ENCODE results near the gene HK1. TPM values are rescaled to one million over a fixed set of nuclear protein-coding genes. Genes with fewer than 3 reads are reported as not detected.
A peak's percentile ranks its signal among the peaks of the same experiment; 100 is the strongest.

The HK1 gene
- polyA plus RNA-seq, 1 donor: 19.3 TPM

DNA sequence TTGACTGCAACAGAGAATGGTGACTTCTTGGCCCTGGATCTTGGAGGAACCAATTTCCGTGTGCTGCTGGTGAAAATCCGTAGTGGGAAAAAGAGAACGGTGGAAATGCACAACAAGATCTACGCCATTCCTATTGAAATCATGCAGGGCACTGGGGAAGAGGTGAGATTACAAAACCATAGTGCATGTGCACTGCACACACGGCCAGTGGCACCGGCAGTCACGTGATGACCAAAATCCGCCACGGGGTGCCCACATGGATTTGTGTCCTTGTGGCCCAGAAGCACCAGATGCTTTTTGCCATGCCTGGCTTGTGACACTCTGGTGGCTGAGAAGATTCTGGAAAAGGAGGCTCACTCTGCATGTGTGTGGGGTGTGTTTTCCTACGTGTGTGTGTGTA lies 106.0 kb downstream of the HK1 start:
- Histone ChIP-seq H3K27me3 (ENCODE audit: control insufficient read depth, insufficient read depth, low read length) (no peaks in the 10 kb centered on the region), H3K4me1 (ENCODE audit: control insufficient read depth, insufficient read depth, low read length) (no peaks in the 10 kb centered on the region), H3K4me3 (ENCODE audit: low read length) (no peak overlapping the region), H3K36me3 (ENCODE audit: control insufficient read depth, insufficient read depth, low read length) (peaks cover 23% of the 10 kb centered on the region), H3K9me3 (ENCODE audit: control insufficient read depth, low read depth, low read length) (no peaks in the 10 kb centered on the region), H3K27ac (ENCODE audit: low read length) (no peak overlapping the region)
- DNase-seq: no peak
- 100% methylated on average over 1 of the region's 10 CpGs for WGBS (ENCODE audit: insufficient coverage, low lambda C conversion rate)

GRCh38 chr10:69385454-69386350 lies 107.4 kb downstream of the HK1 start:
- DNase-seq: no peak
- H3K27me3 ChIP-seq (ENCODE audit: control insufficient read depth, insufficient read depth, low read length): no peaks in the 10 kb centered on the region
- no CpG with 5 or more reads among the region's 11 CpGs for WGBS (ENCODE audit: insufficient coverage, low lambda C conversion rate)
- no peak overlapping the region for H3K4me3 ChIP-seq (ENCODE audit: low read length)
- H3K27ac ChIP-seq (ENCODE audit: low read length): no peak overlapping the region
- peaks cover 17% of the 10 kb centered on the region for H3K36me3 ChIP-seq (ENCODE audit: control insufficient read depth, insufficient read depth, low read length)
- H3K4me1 ChIP-seq (ENCODE audit: control insufficient read depth, insufficient read depth, low read length): no peaks in the 10 kb centered on the region
- no peaks in the 10 kb centered on the region for H3K9me3 ChIP-seq (ENCODE audit: control insufficient read depth, low read depth, low read length)

GRCh38 chr10:69387500-69387899 lies 109.2 kb downstream of the HK1 start:
- Histone ChIP-seq H3K4me1 (ENCODE audit: control insufficient read depth, insufficient read depth, low read length) (peaks cover 2% of the 10 kb centered on the region), H3K9me3 (ENCODE audit: control insufficient read depth, low read depth, low read length) (no peaks in the 10 kb centered on the region), H3K4me3 (ENCODE audit: low read length) (no peak overlapping the region), H3K27ac (ENCODE audit: low read length) (no peak overlapping the region), H3K27me3 (ENCODE audit: control insufficient read depth, insufficient read depth, low read length) (no peaks in the 10 kb centered on the region), H3K36me3 (ENCODE audit: control insufficient read depth, insufficient read depth, low read length) (peaks cover 16% of the 10 kb centered on the region)
- DNase-seq: no peak
- WGBS (ENCODE audit: insufficient coverage, low lambda C conversion rate): no CpG with 5 or more reads among the region's 3 CpGs

DNA sequence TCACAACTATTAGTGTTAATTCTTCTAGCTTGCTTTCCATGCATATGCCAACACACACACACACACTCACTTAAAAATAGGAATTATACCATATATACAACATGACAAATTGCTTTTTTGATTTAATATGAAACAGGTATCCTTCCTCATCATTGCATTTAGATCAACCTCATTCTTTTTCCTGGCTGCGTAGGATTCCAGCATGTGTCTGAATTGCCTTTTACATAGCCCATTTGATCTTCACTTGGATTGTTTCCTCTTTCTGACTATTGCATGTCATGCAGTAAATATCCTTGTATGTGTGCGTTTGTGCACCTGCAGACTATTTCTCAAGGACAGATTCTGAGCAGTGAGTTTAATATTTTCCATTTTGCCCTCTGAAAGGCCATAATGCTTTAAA lies 110.2 kb downstream of the HK1 start:
- H3K4me1 ChIP-seq (ENCODE audit: control insufficient read depth, insufficient read depth, low read length): peaks cover 2% of the 10 kb centered on the region
- H3K4me3 ChIP-seq (ENCODE audit: low read length): no peak overlapping the region
- no peak for DNase-seq
- peaks cover 13% of the 10 kb centered on the region for H3K36me3 ChIP-seq (ENCODE audit: control insufficient read depth, insufficient read depth, low read length)
- WGBS (ENCODE audit: insufficient coverage, low lambda C conversion rate): 100% methylated on average over 1 of the region's 2 CpGs
- H3K27ac ChIP-seq (ENCODE audit: low read length): no peak overlapping the region
- H3K9me3 ChIP-seq (ENCODE audit: control insufficient read depth, low read depth, low read length): no peaks in the 10 kb centered on the region
- H3K27me3 ChIP-seq (ENCODE audit: control insufficient read depth, insufficient read depth, low read length): no peaks in the 10 kb centered on the region

DNA sequence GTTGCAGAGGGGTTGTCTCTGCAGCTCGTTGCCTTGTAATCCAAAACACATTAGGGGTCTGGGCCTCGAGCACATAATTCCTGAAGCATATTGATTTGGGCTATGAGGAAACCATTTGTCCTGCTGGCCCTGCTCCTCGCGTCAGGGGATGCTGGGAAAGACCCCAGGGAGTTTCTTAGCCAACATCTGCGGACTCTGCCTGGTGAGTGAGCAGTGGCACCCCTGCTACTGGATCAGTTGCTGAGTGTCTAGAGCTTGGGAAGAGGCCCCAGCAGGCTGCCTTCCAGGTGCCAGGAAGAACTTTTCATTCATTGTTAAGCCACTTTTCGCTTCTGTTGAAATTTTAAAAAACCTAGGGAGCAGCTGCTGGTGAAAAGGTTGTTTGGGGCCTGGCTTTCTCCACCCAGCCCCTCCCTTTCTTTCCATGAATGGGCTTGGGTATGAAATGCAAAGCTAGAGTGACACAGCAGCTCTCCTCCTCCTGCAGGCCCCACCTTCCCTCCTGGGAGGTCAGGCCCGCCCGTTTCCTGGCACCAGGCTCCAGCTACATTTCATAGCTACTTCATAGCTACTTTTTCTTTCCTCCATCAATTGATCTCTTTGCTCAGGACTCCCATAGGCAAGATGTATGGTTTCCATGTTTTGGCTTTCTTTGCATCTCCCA lies 111.7 kb downstream of the HK1 start:
- 80% methylated on average over 1 of the region's 8 CpGs for WGBS (ENCODE audit: insufficient coverage, low lambda C conversion rate)
- Histone ChIP-seq H3K4me1 (ENCODE audit: control insufficient read depth, insufficient read depth, low read length) (peaks cover 2% of the 10 kb centered on the region), H3K27ac (ENCODE audit: low read length) (no peak overlapping the region), H3K36me3 (ENCODE audit: control insufficient read depth, insufficient read depth, low read length) (peaks cover 11% of the 10 kb centered on the region), H3K9me3 (ENCODE audit: control insufficient read depth, low read depth, low read length) (no peaks in the 10 kb centered on the region), H3K27me3 (ENCODE audit: control insufficient read depth, insufficient read depth, low read length) (no peaks in the 10 kb centered on the region), H3K4me3 (ENCODE audit: low read length) (no peak overlapping the region)
- no peak for DNase-seq

DNA sequence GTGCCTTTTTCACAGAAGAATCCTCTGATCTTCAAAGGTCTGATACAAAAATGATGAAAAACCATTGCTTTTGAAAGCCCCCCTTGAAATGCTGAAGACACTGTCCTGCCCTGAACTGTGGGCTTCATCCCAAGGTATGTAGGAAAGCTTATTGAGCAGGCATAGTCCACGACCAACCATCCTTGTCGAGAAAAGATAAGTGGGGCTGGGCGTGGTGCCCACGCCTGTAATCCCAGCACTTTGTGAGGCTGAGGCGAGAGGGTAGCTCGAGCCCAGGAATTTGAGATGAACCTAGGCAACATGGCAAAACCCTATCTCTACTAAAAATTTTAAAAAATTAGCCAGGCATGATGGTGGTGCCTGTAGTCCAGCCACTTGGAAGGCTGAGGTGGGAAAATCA lies 112.9 kb downstream of the HK1 start:
- H3K36me3 ChIP-seq (ENCODE audit: control insufficient read depth, insufficient read depth, low read length): peaks cover 10% of the 10 kb centered on the region
- no peaks in the 10 kb centered on the region for H3K27me3 ChIP-seq (ENCODE audit: control insufficient read depth, insufficient read depth, low read length)
- no CpG with 5 or more reads among the region's 6 CpGs for WGBS (ENCODE audit: insufficient coverage, low lambda C conversion rate)
- no peak overlapping the region for H3K4me3 ChIP-seq (ENCODE audit: low read length)
- H3K4me1 ChIP-seq (ENCODE audit: control insufficient read depth, insufficient read depth, low read length): peaks cover 2% of the 10 kb centered on the region
- DNase-seq: no peak
- H3K27ac ChIP-seq (ENCODE audit: low read length): no peak overlapping the region
- no peaks in the 10 kb centered on the region for H3K9me3 ChIP-seq (ENCODE audit: control insufficient read depth, low read depth, low read length)

DNA sequence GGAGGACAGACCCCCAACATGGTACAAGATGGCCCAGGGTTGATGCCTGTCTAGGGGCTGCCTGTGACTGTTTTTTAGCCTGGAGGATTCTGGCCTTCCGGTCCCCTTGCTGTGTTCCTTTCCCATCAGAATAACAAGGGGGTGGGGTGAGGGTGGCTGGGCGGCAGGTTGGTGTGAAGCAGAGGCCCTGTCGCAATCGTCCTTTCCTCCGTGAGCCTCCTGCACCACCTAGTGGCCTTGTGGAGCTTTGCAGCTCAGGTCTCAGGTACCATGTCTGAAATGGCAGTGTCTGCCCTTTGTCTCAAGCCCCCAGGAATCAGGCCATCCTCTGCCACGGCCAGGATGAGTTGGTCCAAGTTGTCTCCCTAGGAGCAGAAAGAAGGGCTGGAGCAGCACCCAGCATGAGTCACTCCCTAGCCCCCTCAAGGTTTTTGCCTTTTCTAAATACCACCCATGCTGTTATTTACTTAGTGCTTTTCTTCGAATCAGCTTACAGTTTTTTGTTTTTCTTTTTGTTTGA lies 114.2 kb downstream of the HK1 start:
- no CpG with 5 or more reads among the region's 7 CpGs for WGBS (ENCODE audit: insufficient coverage, low lambda C conversion rate)
- peaks cover 7% of the 10 kb centered on the region for H3K36me3 ChIP-seq (ENCODE audit: control insufficient read depth, insufficient read depth, low read length)

DNA sequence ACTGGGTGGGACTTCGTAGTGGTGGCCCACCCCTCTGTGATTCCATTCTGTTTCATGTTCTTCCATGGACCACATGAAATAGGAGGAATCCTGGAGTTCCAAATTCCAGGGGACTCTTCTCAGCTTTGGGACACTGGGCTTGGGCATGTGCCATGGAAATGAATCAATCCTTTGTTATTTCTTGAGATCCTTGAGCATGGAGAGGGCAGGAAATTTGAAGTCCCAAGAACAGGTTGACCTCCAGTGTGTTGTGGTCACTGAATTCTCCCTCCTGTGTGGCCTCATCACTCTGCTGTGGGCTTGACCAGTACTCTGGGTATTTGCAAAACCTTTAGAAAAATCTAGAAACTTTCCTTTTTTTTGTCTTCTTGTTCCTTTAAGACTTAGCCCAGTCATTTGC lies 115.7 kb downstream of the HK1 start:
- no CpG with 5 or more reads among the region's 1 CpG for WGBS (ENCODE audit: insufficient coverage, low lambda C conversion rate)
- H3K36me3 ChIP-seq (ENCODE audit: control insufficient read depth, insufficient read depth, low read length): peaks cover 10% of the 10 kb centered on the region

More for the DNA sequence above, 114.2 kb downstream of the HK1 start:
- Histone ChIP-seq H3K9me3 (ENCODE audit: control insufficient read depth, low read depth, low read length) (no peaks in the 10 kb centered on the region), H3K27ac (ENCODE audit: low read length) (no peak overlapping the region), H3K4me3 (ENCODE audit: low read length) (no peak overlapping the region), H3K4me1 (ENCODE audit: control insufficient read depth, insufficient read depth, low read length) (peaks cover 2% of the 10 kb centered on the region), H3K27me3 (ENCODE audit: control insufficient read depth, insufficient read depth, low read length) (no peaks in the 10 kb centered on the region)
- peak; percentile 66 to 72 for DNase-seq

DNA sequence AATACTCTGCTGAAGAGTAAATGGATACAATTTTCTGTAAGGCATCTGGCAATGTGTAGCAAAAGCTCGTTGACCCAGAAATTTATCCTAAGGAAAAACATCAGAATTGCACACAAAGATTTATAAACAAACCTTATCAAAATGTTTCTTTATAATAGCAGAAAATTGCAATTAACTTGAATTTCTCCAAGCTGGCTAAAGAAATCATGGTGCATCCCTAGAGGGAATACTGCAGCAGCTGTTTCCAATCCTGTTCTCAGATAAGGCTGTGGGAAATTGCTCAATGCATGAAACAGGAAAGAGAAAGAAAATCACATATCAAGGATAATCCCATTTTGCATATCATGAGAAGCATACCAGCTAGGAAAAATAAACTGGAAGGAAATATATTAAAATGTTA lies 119.7 kb downstream of the HK1 start:
- DNase-seq: no peak
- 67% methylated on average over 1 of the region's 1 CpG for WGBS (ENCODE audit: insufficient coverage, low lambda C conversion rate)
- Histone ChIP-seq H3K4me3 (ENCODE audit: low read length) (no peak overlapping the region), H3K27me3 (ENCODE audit: control insufficient read depth, insufficient read depth, low read length) (no peaks in the 10 kb centered on the region), H3K4me1 (ENCODE audit: control insufficient read depth, insufficient read depth, low read length) (no peaks in the 10 kb centered on the region), H3K36me3 (ENCODE audit: control insufficient read depth, insufficient read depth, low read length) (peaks cover 6% of the 10 kb centered on the region), H3K27ac (ENCODE audit: low read length) (no peak overlapping the region), H3K9me3 (ENCODE audit: control insufficient read depth, low read depth, low read length) (no peaks in the 10 kb centered on the region)

More for the DNA sequence above, 115.7 kb downstream of the HK1 start:
- no peaks in the 10 kb centered on the region for H3K9me3 ChIP-seq (ENCODE audit: control insufficient read depth, low read depth, low read length)
- peaks cover 2% of the 10 kb centered on the region for H3K4me1 ChIP-seq (ENCODE audit: control insufficient read depth, insufficient read depth, low read length)
- no peak overlapping the region for H3K4me3 ChIP-seq (ENCODE audit: low read length)
- no peak overlapping the region for H3K27ac ChIP-seq (ENCODE audit: low read length)
- DNase-seq: no peak
- H3K27me3 ChIP-seq (ENCODE audit: control insufficient read depth, insufficient read depth, low read length): no peaks in the 10 kb centered on the region

DNA sequence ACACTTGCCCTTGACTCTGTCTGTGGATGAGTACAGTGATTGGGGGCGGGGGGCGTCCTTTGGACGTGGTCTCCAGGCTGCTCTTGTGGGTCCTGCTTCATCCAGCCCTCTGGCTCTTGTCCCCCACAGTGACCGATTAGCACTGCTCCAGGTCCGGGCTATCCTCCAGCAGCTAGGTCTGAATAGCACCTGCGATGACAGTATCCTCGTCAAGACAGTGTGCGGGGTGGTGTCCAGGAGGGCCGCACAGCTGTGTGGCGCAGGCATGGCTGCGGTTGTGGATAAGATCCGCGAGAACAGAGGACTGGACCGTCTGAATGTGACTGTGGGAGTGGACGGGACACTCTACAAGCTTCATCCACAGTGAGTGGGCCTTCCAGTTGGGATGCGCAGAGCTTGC lies 120.2 kb downstream of the HK1 start:
- no CpG with 5 or more reads among the region's 16 CpGs for WGBS (ENCODE audit: insufficient coverage, low lambda C conversion rate)
- Histone ChIP-seq H3K4me1 (ENCODE audit: control insufficient read depth, insufficient read depth, low read length) (no peaks in the 10 kb centered on the region), H3K9me3 (ENCODE audit: control insufficient read depth, low read depth, low read length) (no peaks in the 10 kb centered on the region), H3K27me3 (ENCODE audit: control insufficient read depth, insufficient read depth, low read length) (no peaks in the 10 kb centered on the region), H3K36me3 (ENCODE audit: control insufficient read depth, insufficient read depth, low read length) (peaks cover 6% of the 10 kb centered on the region), H3K4me3 (ENCODE audit: low read length) (no peak overlapping the region), H3K27ac (ENCODE audit: low read length) (no peak overlapping the region)
- DNase-seq: no peak
